ENCODE results near the gene ABL1.

- TF ChIP-seq CTCF (conservative IDR thresholded peaks at IDR 0.05; ENCODE audit: low read length) (no peak), EZH2phosphoT487 (IDR thresholded peaks at IDR 0.05; ENCODE audit: borderline replicate concordance) (no peak)
Measured at GRCh38 chr9:130921989-130922892, 87.2 kb downstream of the ABL1 start.
